PFSK-1 (cell line): ENCODE data around the gene COL4A2.

ENCODE experiments used
- POLR2AphosphoS5 ChIP-seq: IDR thresholded peaks from 2 replicates; pipeline ENCODE4 v1.6.1; 2012; ENCODE audit warnings: low read depth, mild to moderate bottlenecking, control low read depth, low read length, moderate library complexity
- REST ChIP-seq, 2 experiments: IDR thresholded peaks; 2 replicates each; pipeline versions ENCODE4 v1.6.1 to v1.8.0; 2011 to 2012; ENCODE audit warnings: low read depth in 2 of 2, low read length in 2 of 2, control low read depth in 1 of 2, inconsistent platforms in 1 of 2, mild to moderate bottlenecking in 1 of 2, moderate library complexity in 1 of 2; ENCODE audit not compliant: insufficient read depth in 1 of 2
- SIN3A ChIP-seq: IDR thresholded peaks from 2 replicates; pipeline ENCODE4 v1.6.1; 2012; ENCODE audit warnings: mild to moderate bottlenecking, low read length, moderate library complexity, borderline replicate concordance; ENCODE audit not compliant: insufficient read depth
- TAF1 ChIP-seq: IDR thresholded peaks from 2 replicates; pipeline ENCODE4 v1.6.1; 2012; ENCODE audit warnings: low read length, control low read depth, borderline replicate concordance; ENCODE audit not compliant: insufficient read depth

- TF ChIP-seq TAF1 (no peak), REST (IDR thresholded peaks at IDR 0.05; ENCODE audit: insufficient read depth in 1 of 2, low read depth in 2 of 2, low read length in 2 of 2) (no peak), POLR2AphosphoS5 (no peak), SIN3A (no peak)
Observed at GRCh38 chr13:110540871-110541525, 233.9 kb downstream of the COL4A2 start.
